ENCODE results near the gene DAP.

- TF ChIP-seq RFX5 (IDR thresholded peaks at IDR 0.05; ENCODE audit: low read depth, low read length) (no peak), MAFK (IDR thresholded peaks at IDR 0.05; ENCODE audit: low read depth, low read length) (no peak), NFE2L2 (IDR thresholded peaks at IDR 0.05; ENCODE audit: low read depth, low read length) (no peak), CTCF (conservative IDR thresholded peaks at IDR 0.05; ENCODE audit: low read depth, low read length) (no peak), POLR2A (IDR thresholded peaks at IDR 0.05; ENCODE audit: low read depth, low read length) (no peak), CEBPB (IDR thresholded peaks at IDR 0.05; ENCODE audit: low read depth, low read length) (no peak), MXI1 (IDR thresholded peaks at IDR 0.05; ENCODE audit: borderline replicate concordance, low read depth, low read length) (no peak), USF2 (IDR thresholded peaks at IDR 0.05; ENCODE audit: low read depth, low read length) (no peak), MAZ (IDR thresholded peaks at IDR 0.05; ENCODE audit: borderline replicate concordance, low read depth, low read length) (no peak), RAD21 (IDR thresholded peaks at IDR 0.05; ENCODE audit: low read length) (no peak)
Measured at GRCh38 chr5:10634050-10634449, 127.0 kb downstream of the DAP start.
